ENCODE results near the gene ENTPD5.

Gene ENTPD5

DNA sequence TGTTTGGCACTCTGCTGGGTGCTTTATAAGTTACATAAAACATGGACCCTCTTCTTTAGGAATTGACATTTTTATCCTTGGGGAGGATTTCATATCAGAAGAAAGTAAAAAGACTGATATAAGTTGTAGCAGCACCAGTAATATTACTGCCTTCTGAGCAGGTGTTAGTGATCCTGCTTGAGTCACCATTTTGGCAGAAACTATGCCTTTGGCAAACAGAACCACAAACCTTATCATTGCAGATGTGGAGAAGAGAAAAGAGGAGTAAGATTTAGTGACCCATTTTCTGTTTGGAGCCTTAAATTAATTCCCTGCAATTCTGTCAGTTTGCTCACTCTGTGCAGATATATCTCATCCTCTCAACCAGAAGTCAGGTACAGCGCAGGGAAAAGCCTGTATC lies 109.4 kb downstream of the ENTPD5 start:
- ATAC-seq: no peak
- TF ChIP-seq BACH2 (CRISPR knock-in tag; IDR thresholded peaks at IDR 0.05; ENCODE audit: borderline replicate concordance) (no peak), ISL1 (CRISPR knock-in tag; IDR thresholded peaks at IDR 0.05) (no peak), ARNTL (CRISPR knock-in tag; IDR thresholded peaks at IDR 0.05; ENCODE audit: borderline replicate concordance, low read depth) (no peak), ESRRG (CRISPR knock-in tag; IDR thresholded peaks at IDR 0.05) (no peak), ZNF565 (CRISPR knock-in tag; conservative IDR thresholded peaks at IDR 0.05; ENCODE audit: low read depth) (no peak), GLIS3 (CRISPR knock-in tag; IDR thresholded peaks at IDR 0.05) (no peak), OSR1 (CRISPR knock-in tag; IDR thresholded peaks at IDR 0.05) (no peak), ZFP30 (CRISPR knock-in tag; IDR thresholded peaks at IDR 0.05) (no peak), TCF4 (CRISPR knock-in tag; IDR thresholded peaks at IDR 0.05; ENCODE audit: borderline replicate concordance) (no peak), TOX (CRISPR knock-in tag; IDR thresholded peaks at IDR 0.05; ENCODE audit: borderline replicate concordance) (no peak), ZFP3 (CRISPR knock-in tag; IDR thresholded peaks at IDR 0.05) (no peak), ZNF8 (CRISPR knock-in tag; IDR thresholded peaks at IDR 0.05) (no peak)
- TF ChIP-seq, protein P1, sequence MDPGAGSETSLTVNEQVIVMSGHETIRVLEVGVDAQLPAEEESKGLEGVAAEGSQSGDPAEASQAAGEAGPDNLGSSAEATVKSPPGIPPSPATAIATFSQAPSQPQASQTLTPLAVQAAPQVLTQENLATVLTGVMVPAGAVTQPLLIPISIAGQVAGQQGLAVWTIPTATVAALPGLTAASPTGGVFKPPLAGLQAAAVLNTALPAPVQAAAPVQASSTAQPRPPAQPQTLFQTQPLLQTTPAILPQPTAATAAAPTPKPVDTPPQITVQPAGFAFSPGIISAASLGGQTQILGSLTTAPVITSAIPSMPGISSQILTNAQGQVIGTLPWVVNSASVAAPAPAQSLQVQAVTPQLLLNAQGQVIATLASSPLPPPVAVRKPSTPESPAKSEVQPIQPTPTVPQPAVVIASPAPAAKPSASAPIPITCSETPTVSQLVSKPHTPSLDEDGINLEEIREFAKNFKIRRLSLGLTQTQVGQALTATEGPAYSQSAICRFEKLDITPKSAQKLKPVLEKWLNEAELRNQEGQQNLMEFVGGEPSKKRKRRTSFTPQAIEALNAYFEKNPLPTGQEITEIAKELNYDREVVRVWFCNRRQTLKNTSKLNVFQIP (CRISPR knock-in tag; IDR thresholded peaks at IDR 0.05; ENCODE audit: borderline replicate concordance, low read depth): no peak
- TF ChIP-seq, protein P2, sequence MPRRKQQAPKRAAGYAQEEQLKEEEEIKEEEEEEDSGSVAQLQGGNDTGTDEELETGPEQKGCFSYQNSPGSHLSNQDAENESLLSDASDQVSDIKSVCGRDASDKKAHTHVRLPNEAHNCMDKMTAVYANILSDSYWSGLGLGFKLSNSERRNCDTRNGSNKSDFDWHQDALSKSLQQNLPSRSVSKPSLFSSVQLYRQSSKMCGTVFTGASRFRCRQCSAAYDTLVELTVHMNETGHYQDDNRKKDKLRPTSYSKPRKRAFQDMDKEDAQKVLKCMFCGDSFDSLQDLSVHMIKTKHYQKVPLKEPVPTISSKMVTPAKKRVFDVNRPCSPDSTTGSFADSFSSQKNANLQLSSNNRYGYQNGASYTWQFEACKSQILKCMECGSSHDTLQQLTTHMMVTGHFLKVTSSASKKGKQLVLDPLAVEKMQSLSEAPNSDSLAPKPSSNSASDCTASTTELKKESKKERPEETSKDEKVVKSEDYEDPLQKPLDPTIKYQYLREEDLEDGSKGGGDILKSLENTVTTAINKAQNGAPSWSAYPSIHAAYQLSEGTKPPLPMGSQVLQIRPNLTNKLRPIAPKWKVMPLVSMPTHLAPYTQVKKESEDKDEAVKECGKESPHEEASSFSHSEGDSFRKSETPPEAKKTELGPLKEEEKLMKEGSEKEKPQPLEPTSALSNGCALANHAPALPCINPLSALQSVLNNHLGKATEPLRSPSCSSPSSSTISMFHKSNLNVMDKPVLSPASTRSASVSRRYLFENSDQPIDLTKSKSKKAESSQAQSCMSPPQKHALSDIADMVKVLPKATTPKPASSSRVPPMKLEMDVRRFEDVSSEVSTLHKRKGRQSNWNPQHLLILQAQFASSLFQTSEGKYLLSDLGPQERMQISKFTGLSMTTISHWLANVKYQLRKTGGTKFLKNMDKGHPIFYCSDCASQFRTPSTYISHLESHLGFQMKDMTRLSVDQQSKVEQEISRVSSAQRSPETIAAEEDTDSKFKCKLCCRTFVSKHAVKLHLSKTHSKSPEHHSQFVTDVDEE (CRISPR knock-in tag; IDR thresholded peaks at IDR 0.05): no peak

Data from SK-N-SH treated with all-trans-retinoic acid at 6 μM for 48 hours (cell line).